ENCODE measurements around the gene APOE. TPM values are rescaled to one million over a fixed set of nuclear protein-coding genes. Genes with fewer than 3 reads are reported as not detected.

Gene APOE
- total RNA-seq, 2 donors from 2014 or later = 77.6 to 216 TPM

DNA sequence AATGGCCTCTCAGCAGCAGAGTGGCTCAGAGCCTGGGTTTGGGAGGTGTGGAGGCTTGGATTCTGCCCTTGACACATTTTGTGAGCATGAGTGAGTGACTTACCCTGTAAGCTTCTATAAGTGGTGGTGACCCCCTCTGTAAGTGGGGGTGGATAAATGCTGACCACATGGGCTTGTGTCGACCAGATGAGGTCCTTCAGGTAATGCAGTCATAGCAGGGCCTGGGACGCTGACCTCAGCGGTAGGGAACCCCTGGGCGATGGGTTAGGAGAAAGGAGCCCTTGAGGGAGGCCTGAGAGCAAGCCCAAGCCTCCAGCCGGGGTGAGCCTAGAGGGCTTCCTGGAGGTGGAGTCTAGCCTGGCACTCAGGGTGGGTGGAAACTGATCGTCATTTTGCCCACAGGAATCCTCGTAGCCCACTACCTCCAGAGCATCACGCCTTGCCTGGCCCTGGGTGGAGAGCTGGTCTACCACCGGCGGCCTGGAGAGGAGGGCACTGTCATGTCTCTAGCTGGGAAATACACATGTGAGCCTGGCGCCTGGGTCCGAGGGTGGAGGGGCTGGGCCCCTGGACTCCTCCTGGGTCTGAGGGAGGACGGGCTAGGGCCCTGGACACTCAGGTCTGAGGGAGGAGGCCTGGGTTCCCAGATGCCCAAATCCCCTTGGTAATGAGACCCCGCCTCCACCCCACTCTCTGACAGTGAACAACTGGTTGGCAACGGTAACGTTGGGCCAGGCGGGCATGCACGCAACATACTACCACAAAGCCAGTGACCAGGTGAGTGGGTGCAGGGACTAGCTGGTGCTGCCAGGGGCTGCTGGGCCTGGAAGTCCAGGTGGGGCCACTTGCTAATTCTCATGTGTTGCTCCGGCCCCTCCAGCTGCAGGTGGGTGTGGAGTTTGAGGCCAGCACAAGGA lies 5.0 kb upstream of the APOE start:
- Histone ChIP-seq H3K36me3 (replicated peaks in 1 of 2; ENCODE audit: insufficient read depth in 1 of 2, low read depth in 2 of 2) (peaks cover 0 to 12% of the 10 kb centered on the region in 2 donors), H3K4me1 (peaks cover 22% of the 10 kb centered on the region), H3K27me3 (peaks cover 0 to 6% of the 10 kb centered on the region in 2 donors), H3K27ac (no peak overlapping the region), H3K4me3 (no peak overlapping the region), H3K9me3 (no peaks in the 10 kb centered on the region)
- TF ChIP-seq CTCF (IDR thresholded peaks at IDR 0.05) (no peak), POLR2A (IDR thresholded peaks at IDR 0.05) (no peak)
- intact Hi-C loops (cut with DNase I) = no loop called here
- no peak for ATAC-seq
- WGBS, 2 donors = 90 to 95% methylated on average over 5 to 18 of the region's 19 CpGs
- no peak for DNase-seq

DNA sequence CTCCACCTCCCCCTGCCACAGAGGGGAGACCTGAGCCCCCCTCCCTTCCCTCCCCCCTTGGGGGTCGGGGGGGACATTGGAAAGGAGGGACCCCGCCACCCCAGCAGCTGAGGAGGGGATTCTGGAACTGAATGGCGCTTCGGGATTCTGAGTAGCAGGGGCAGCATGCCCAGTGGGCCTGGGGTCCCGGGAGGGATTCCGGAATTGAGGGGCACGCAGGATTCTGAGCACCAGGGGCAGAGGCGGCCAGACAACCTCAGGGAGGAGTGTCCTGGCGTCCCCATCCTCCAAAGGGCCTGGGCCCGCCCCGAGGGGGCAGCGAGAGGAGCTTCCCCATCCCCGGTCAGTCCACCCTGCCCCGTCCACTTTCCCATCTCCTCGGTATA lies 2.4 kb upstream of the APOE start:
- peaks cover 29% of the 10 kb centered on the region for H3K4me1 ChIP-seq
- ATAC-seq (peak; percentile 3), DNase-seq (no peak)
- WGBS, 2 donors = 63 to 67% methylated on average over 10 to 13 of the region's 15 CpGs
- no peak overlapping the region for H3K4me3 ChIP-seq
- peaks cover 0 to 11% of the 10 kb centered on the region in 2 donors for H3K27me3 ChIP-seq
- no peak overlapping the region for H3K27ac ChIP-seq
- intact Hi-C loops (cut with DNase I) = no loop called here
- peaks cover 0 to 2% of the 10 kb centered on the region in 2 donors for H3K36me3 ChIP-seq (replicated peaks in 1 of 2; ENCODE audit: insufficient read depth in 1 of 2, low read depth in 2 of 2)
- no peaks in the 10 kb centered on the region for H3K9me3 ChIP-seq
- TF ChIP-seq POLR2A (IDR thresholded peaks at IDR 0.05) (no peak), CTCF (IDR thresholded peaks at IDR 0.05) (no peak)

DNA sequence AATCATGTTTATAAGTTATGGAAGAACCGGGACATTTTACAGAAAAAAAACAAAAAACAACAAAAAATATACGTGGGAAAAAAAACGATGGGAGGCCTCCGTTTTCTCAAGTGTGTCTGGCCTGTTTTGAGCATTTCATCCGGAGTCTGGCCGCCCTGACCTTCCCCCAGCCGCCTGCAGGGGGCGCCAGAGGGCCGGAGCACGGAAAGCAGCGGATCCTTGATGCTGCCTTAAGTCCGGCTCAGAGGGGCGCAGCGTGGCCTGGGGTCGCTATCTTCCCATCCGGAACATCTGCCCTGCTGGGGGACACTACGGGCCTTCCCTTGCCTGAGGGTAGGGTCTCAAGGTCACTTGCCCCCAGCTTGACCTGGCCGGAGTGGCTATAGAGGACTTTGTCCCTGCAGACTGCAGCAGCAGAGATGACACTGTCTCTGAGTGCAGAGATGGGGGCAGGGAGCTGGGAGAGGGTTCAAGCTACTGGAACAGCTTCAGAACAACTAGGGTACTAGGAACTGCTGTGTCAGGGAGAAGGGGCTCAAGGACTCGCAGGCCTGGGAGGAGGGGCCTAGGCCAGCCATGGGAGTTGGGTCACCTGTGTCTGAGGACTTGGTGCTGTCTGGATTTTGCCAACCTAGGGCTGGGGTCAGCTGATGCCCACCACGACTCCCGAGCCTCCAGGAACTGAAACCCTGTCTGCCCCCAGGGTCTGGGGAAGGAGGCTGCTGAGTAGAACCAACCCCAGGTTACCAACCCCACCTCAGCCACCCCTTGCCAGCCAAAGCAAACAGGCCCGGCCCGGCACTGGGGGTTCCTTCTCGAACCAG lies 1.8 kb upstream of the APOE start:
- DNase-seq = peak; percentile 63 to 79 (median 72)
- H3K36me3 ChIP-seq (replicated peaks in 1 of 2; ENCODE audit: insufficient read depth in 1 of 2, low read depth in 2 of 2) = peaks cover 0 to 2% of the 10 kb centered on the region in 2 donors
- H3K9me3 ChIP-seq = no peaks in the 10 kb centered on the region
- intact Hi-C loops (cut with DNase I) = no loop called here
- peaks cover 29% of the 10 kb centered on the region for H3K4me1 ChIP-seq
- peak; percentile 89 to 100 (median 92) for TF ChIP-seq CTCF (IDR thresholded peaks at IDR 0.05)
- TF ChIP-seq POLR2A (IDR thresholded peaks at IDR 0.05) = no peak
- ATAC-seq = peak; percentile 74
- H3K27ac ChIP-seq = no peak overlapping the region
- 11% methylated on average over 17 to 24 of the region's 24 CpGs for WGBS, 2 donors
- no peak overlapping the region for H3K4me3 ChIP-seq
- H3K27me3 ChIP-seq = peaks cover 0 to 11% of the 10 kb centered on the region in 2 donors

DNA sequence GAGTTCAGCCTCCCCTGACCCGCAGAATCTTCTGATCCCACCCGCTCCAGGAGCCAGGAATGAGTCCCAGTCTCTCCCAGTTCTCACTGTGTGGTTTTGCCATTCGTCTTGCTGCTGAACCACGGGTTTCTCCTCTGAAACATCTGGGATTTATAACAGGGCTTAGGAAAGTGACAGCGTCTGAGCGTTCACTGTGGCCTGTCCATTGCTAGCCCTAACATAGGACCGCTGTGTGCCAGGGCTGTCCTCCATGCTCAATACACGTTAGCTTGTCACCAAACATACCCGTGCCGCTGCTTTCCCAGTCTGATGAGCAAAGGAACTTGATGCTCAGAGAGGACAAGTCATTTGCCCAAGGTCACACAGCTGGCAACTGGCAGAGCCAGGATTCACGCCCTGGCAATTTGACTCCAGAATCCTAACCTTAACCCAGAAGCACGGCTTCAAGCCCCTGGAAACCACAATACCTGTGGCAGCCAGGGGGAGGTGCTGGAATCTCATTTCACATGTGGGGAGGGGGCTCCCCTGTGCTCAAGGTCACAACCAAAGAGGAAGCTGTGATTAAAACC lies 1.1 kb upstream of the APOE start:
- 43 to 53% methylated on average over 6 to 12 of the region's 12 CpGs for WGBS, 2 donors
- TF ChIP-seq POLR2A (IDR thresholded peaks at IDR 0.05) (no peak), CTCF (IDR thresholded peaks at IDR 0.05) (peak in 1 of 7 experiments; percentile 21)
- Histone ChIP-seq H3K4me3 (no peak overlapping the region), H3K27ac (no peak overlapping the region), H3K9me3 (no peaks in the 10 kb centered on the region), H3K4me1 (peaks cover 29% of the 10 kb centered on the region), H3K27me3 (peaks cover 0 to 11% of the 10 kb centered on the region in 2 donors), H3K36me3 (replicated peaks in 1 of 2; ENCODE audit: insufficient read depth in 1 of 2, low read depth in 2 of 2) (peaks cover 0 to 2% of the 10 kb centered on the region in 2 donors)
- DNase-seq = no peak
- intact Hi-C loops (cut with DNase I) = no loop called here
- ATAC-seq = no peak

Data from body of pancreas (tissue), 4 donors.